NCI-H446 treated with DMSO at 0.1 percent for 48 hours (cell line): ENCODE data around the gene NOC4L.

Source experiments
- DNase-seq: peaks from one replicate; lab custom pipeline; 2025; lab: John Stamatoyannopoulos, UW

NOC4L gene

GRCh38 chr12:132156573-132157325 is 12.5 kb downstream of the NOC4L start:
- no peak for DNase-seq

GRCh38 chr12:132157733-132158409 is 13.6 kb downstream of the NOC4L start:
- no peak for DNase-seq

GRCh38 chr12:132158677-132159554 is 14.7 kb downstream of the NOC4L start:
- DNase-seq = no peak

GRCh38 chr12:132159555-132160003 is 15.3 kb downstream of the NOC4L start:
- DNase-seq = no peak

- no peak for DNase-seq
Observed at GRCh38 chr12:132160016-132160415, 15.8 kb downstream of the NOC4L start.

GRCh38 chr12:132160601-132161035 is 16.4 kb downstream of the NOC4L start:
- no peak for DNase-seq

GRCh38 chr12:132161036-132161781 is 17.0 kb downstream of the NOC4L start:
- DNase-seq = no peak

GRCh38 chr12:132161796-132162507 is 17.7 kb downstream of the NOC4L start:
- DNase-seq = no peak

GRCh38 chr12:132162508-132163031 is 18.3 kb downstream of the NOC4L start:
- DNase-seq = no peak

- no peak for DNase-seq
Observed at GRCh38 chr12:132163041-132163910, 19.0 kb downstream of the NOC4L start.

- no peak for DNase-seq
Observed at GRCh38 chr12:132163911-132164288, 19.6 kb downstream of the NOC4L start.

- no peak for DNase-seq
Observed at GRCh38 chr12:132164426-132164825, 20.2 kb downstream of the NOC4L start.

- DNase-seq = no peak
Observed at GRCh38 chr12:132165584-132165983, 21.3 kb downstream of the NOC4L start.

- no peak for DNase-seq
Observed at GRCh38 chr12:132166093-132166492, 21.8 kb downstream of the NOC4L start.

GRCh38 chr12:132166801-132167591 is 22.7 kb downstream of the NOC4L start:
- DNase-seq = no peak

GRCh38 chr12:132167611-132168310 is 23.5 kb downstream of the NOC4L start:
- DNase-seq = no peak

GRCh38 chr12:132168311-132169031 is 24.2 kb downstream of the NOC4L start:
- DNase-seq = no peak

- no peak for DNase-seq
Observed at GRCh38 chr12:132169376-132169775, 25.1 kb downstream of the NOC4L start.
